ENCODE data around the gene HOXB6. TPM values are rescaled to one million over a fixed set of nuclear protein-coding genes. Genes with fewer than 3 reads are reported as not detected.

HOXB6 gene
- total and polyA plus RNA-seq, 12 donors = 1.7 to 23.1 (median 11.8) TPM

- no peak for TF ChIP-seq CTCF (IDR thresholded peaks at IDR 0.05)
- DNase-seq = no peak
- H3K4me3 ChIP-seq = peak overlapping the region in 1 of 4 donors; percentile 3
- H3K9me3 ChIP-seq (replicated peaks in 1 of 3) = no peaks in the 10 kb centered on the region
- no peaks in the 10 kb centered on the region for H3K27me3 ChIP-seq
- intact Hi-C loops (cut with DNase I) = no loop called here
- 56 to 69% (median 59%) methylated on average over 26 of the region's 26 CpGs for WGBS, 4 donors
- peaks cover 0 to 38% of the 10 kb centered on the region in 2 donors for H3K4me1 ChIP-seq (replicated peaks in 1 of 2)
- no peaks in the 10 kb centered on the region for H3K36me3 ChIP-seq (replicated peaks in 1 of 2)
- H3K27ac ChIP-seq = peak overlapping the region in 3 of 5 donors; percentile 29 to 81 (median 71)
These were observed 33.6 kb downstream of the HOXB6 start for GRCh38 chr17:48571024-48571818.

- peaks cover 0 to 30% of the 10 kb centered on the region in 2 donors for H3K4me1 ChIP-seq (replicated peaks in 1 of 2)
- peak overlapping the region in 3 of 5 donors; percentile 29 to 81 (median 71) for H3K27ac ChIP-seq
- no peaks in the 10 kb centered on the region for H3K36me3 ChIP-seq (replicated peaks in 1 of 2)
- no peaks in the 10 kb centered on the region for H3K27me3 ChIP-seq
- no peak for TF ChIP-seq CTCF (IDR thresholded peaks at IDR 0.05)
- no peak for TF ChIP-seq POLR2A (IDR thresholded peaks at IDR 0.05)
- peak overlapping the region in 1 of 4 donors; percentile 3 for H3K4me3 ChIP-seq
- no peaks in the 10 kb centered on the region for H3K9me3 ChIP-seq (replicated peaks in 1 of 3)
- DNase-seq = peak in 1 of 7 donors; percentile 24
- WGBS, 4 donors = 40 to 59% (median 54%) methylated on average over 14 to 19 of the region's 19 CpGs
- intact Hi-C loops (cut with DNase I) = no loop called here
These were observed 34.3 kb downstream of the HOXB6 start for GRCh38 chr17:48570325-48571023.

- H3K4me1 ChIP-seq (replicated peaks in 1 of 2) = peaks cover 0 to 23% of the 10 kb centered on the region in 2 donors
- 67 to 71% (median 67%) methylated on average over 6 of the region's 6 CpGs for WGBS, 4 donors
- no peak for TF ChIP-seq POLR2A (IDR thresholded peaks at IDR 0.05)
- TF ChIP-seq CTCF (IDR thresholded peaks at IDR 0.05) = no peak
- H3K9me3 ChIP-seq (replicated peaks in 1 of 3) = no peaks in the 10 kb centered on the region
- no peaks in the 10 kb centered on the region for H3K27me3 ChIP-seq
- H3K36me3 ChIP-seq (replicated peaks in 1 of 2) = no peaks in the 10 kb centered on the region
- peak overlapping the region in 1 of 4 donors; percentile 3 for H3K4me3 ChIP-seq
- DNase-seq = no peak
- intact Hi-C loops (cut with DNase I) = no loop called here
- peak overlapping the region in 2 of 5 donors; percentile 71 to 81 for H3K27ac ChIP-seq
These were observed 35.0 kb downstream of the HOXB6 start for GRCh38 chr17:48569674-48570324.

- Histone ChIP-seq H3K27ac (peak overlapping the region in 2 of 5 donors; percentile 23 to 71), H3K27me3 (no peaks in the 10 kb centered on the region), H3K36me3 (replicated peaks in 1 of 2) (no peaks in the 10 kb centered on the region), H3K9me3 (replicated peaks in 1 of 3) (no peaks in the 10 kb centered on the region), H3K4me3 (no peak overlapping the region), H3K4me1 (replicated peaks in 1 of 2) (peaks cover 0 to 19% of the 10 kb centered on the region in 2 donors)
- intact Hi-C loops (cut with DNase I) = no loop called here
- 56 to 77% (median 62%) methylated on average over 3 of the region's 3 CpGs for WGBS, 4 donors
- no peak for DNase-seq
- TF ChIP-seq CTCF (IDR thresholded peaks at IDR 0.05) (no peak), POLR2A (IDR thresholded peaks at IDR 0.05) (no peak)
These were observed 35.6 kb downstream of the HOXB6 start for GRCh38 chr17:48569240-48569582.

Measured in adrenal gland (tissue), 12 donors.